Mesodermal cell (in vitro differentiated cells): ENCODE measurements around the gene OR2M5.

Experiments
- H3K27ac ChIP-seq: 2 replicates; pipeline ENCODE4 v1.7.0; 2013; ENCODE audit warnings: mild to moderate bottlenecking, low read depth, low read length, moderate library complexity; ENCODE audit not compliant: severe bottlenecking
- H3K36me3 ChIP-seq: 2 replicates; pipeline ENCODE4 v1.7.1; 2013; ENCODE audit warnings: mild to moderate bottlenecking, low read length, moderate library complexity; ENCODE audit not compliant: control insufficient read depth, insufficient read depth
- H3K4me1 ChIP-seq: one replicate; pipeline ENCODE4 v1.7.1; 2013; ENCODE audit warnings: mild to moderate bottlenecking, low read length; ENCODE audit not compliant: insufficient read depth, control insufficient read depth, poor library complexity, severe bottlenecking
- H3K4me3 ChIP-seq: 2 replicates; pipeline ENCODE4 v1.7.0; 2013; ENCODE audit warnings: low read length, control low read depth, mild to moderate bottlenecking; ENCODE audit not compliant: insufficient read depth, poor library complexity, severe bottlenecking; ENCODE audit errors: extremely low read depth
- H3K9me3 ChIP-seq: 2 replicates; pipeline ENCODE4 v1.7.1; 2013; ENCODE audit warnings: mild to moderate bottlenecking, low read length, moderate library complexity; ENCODE audit not compliant: control insufficient read depth
- WGBS, 2 experiments: methylation state at CpG; one replicate each; pipeline ENCODE4 v1.1.5; 2013; ENCODE audit warnings: missing lambda C conversion rate in 2 of 2; ENCODE audit not compliant: insufficient coverage in 2 of 2; 5-methylcytosine and 5-hydroxymethylcytosine counted together

OR2M5 gene

DNA sequence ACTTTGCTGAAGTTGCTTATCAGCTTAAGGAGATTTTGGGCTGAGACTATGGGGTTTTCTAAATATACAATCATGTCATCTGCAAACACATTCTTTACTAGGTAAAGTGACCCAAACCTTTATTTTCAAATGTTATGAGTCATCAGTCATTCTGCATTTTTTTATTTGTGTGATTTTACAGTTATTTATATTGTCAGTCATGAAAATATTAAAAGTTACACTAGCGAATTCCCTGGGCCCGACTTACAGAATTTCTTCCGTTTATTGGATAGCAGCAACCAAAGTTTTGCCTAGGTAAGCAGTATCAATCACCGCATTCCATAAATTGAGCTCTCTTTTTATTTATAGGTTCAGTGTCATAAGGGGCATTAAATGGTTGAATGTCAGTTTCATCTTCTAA, 13.8 kb downstream of the OR2M5 start:
- peaks cover 43% of the 10 kb centered on the region for H3K9me3 ChIP-seq
- 100% methylated on average over 1 of the region's 4 CpGs; no CpG with 5 or more reads in 1 of the 2 experiments for WGBS, 2 experiments
- no peak overlapping the region for H3K4me3 ChIP-seq
- H3K4me1 ChIP-seq: no peaks in the 10 kb centered on the region
- H3K27ac ChIP-seq: no peak overlapping the region
- H3K36me3 ChIP-seq: no peaks in the 10 kb centered on the region

DNA sequence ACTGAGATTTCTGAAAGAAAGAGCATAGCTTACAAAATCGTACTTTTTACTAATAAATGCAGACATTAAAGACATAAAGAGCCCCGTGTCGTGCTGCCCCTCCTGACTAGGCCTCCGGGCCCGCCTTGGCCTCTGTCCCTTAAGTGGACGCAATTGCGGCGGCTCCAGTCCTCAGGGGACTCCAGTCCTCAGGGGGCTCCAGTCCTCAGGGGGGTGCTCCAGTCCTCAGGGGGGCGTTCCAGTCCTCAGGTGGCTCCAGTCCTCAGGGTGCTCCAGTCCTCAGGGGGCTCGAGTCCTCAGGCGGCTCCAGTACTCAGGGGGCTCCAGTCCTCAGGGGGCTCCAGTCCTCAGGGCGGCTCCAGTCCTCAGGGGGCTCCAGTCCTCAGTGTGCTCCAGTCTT, 19.1 kb downstream of the OR2M5 start:
- WGBS, 2 experiments: 72 to 77% methylated on average over 11 to 12 of the region's 12 CpGs
- Histone ChIP-seq H3K9me3 (peaks cover 30% of the 10 kb centered on the region), H3K36me3 (no peaks in the 10 kb centered on the region), H3K27ac (no peak overlapping the region), H3K4me1 (no peaks in the 10 kb centered on the region), H3K4me3 (no peak overlapping the region)

DNA sequence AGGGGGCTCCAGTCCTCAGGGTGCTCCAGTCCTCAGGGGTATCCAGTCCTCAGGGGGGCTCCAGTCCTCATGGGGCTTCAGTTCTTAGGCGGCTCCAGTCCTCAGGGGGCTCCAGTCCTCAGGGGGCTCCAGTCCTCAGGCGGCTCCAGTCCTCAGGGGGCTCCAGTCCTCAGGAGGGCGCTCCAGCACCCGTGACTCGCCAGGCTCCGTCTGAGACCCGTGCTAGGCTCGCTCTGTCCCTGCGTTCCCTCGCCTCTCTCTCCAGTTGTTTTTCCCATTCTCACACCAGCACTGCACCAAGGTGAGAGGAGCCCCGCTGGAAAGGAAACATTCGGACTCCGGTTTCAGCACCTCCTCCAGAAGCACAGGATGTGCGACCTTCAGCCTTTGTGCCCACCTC, 20.2 kb downstream of the OR2M5 start:
- no peak overlapping the region for H3K4me3 ChIP-seq
- no peaks in the 10 kb centered on the region for H3K36me3 ChIP-seq
- H3K9me3 ChIP-seq: peaks cover 18% of the 10 kb centered on the region
- H3K4me1 ChIP-seq: no peaks in the 10 kb centered on the region
- WGBS, 2 experiments: 81 to 86% methylated on average over 9 to 11 of the region's 14 CpGs
- H3K27ac ChIP-seq: no peak overlapping the region

DNA sequence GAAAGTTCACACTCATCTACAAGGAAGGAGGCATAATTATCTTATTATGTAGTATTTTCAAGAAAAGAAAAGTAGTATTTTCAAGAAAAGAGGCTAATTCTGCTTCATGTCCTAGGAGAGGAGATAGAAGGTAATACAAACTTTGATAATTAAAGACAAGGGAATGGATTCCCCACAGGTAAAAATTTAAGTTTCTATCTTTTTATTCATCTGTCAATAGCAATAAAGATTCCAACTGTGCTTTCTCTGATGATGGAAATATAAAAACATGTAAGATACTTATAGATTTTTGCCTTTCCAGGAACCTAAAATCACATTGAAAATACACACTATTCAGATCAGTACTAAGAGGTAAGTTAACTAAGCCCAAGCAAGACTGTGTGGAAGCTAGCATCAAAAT, 29.6 kb downstream of the OR2M5 start, which contains the start of gene OR2M2:
Gene OR2M2, plus strand, starts transcription at position 301 of the 400 bp plus-strand sequence. CDS start 5,165 bp downstream, outside the sequence.
- Histone ChIP-seq H3K27ac (no peak within 1 kb of the TSS), H3K4me1 (no peaks in the 10 kb centered on the region), H3K9me3 (peaks cover 30% of the 10 kb centered on the region), H3K36me3 (no peaks in the 10 kb centered on the region), H3K4me3 (no peak within 1 kb of the TSS)

DNA sequence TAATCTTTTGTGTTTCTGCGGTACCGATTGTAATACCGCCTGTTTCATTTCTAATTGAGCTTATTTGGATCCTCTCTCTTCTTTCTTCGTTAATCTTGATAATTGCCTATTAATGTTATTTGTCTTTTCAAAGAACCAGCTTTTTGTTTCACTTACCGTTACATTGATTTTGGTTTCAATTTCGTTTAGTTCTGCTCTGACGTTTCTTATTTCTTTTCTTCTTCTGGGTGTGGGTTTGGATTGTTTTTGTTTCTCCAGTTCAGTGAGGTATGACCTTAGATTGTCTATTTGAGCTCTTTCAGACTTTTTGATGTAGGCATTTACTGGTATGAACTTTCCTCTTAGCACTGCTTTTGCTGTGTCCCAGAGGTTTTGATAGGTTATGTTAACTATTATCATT, 39.0 kb downstream of the OR2M5 start:
- Histone ChIP-seq H3K36me3 (no peaks in the 10 kb centered on the region), H3K27ac (no peak overlapping the region), H3K4me3 (no peak overlapping the region), H3K4me1 (no peaks in the 10 kb centered on the region), H3K9me3 (peaks cover 47% of the 10 kb centered on the region)
- 0% methylated on average over 2 of the region's 7 CpGs; no CpG with 5 or more reads in 1 of the 2 experiments for WGBS, 2 experiments

DNA sequence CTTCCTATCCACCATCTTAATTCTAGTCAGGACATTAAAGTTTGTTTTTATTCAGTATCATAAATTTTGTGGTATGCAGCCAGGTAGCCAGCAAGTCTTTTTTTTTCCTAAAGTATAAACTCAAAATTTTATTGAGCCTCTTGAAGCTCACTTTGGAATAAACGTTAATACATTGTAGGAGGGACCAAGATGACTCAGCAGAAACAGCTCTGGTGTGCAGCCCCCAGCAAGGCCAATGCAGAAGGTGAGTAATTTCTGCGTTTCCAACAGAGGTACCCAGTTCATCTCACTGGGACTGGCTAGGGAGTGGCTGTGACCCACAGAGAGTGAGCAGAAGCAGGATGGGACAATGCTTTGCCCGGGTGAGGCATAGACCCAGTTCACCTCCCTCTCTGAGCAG, 42.4 kb downstream of the OR2M5 start:
- 0 to 100% methylated on average over 1 of the region's 3 CpGs for WGBS, 2 experiments
- Histone ChIP-seq H3K4me1 (no peaks in the 10 kb centered on the region), H3K4me3 (no peak overlapping the region), H3K27ac (no peak overlapping the region), H3K36me3 (no peaks in the 10 kb centered on the region), H3K9me3 (peaks cover 52% of the 10 kb centered on the region)

DNA sequence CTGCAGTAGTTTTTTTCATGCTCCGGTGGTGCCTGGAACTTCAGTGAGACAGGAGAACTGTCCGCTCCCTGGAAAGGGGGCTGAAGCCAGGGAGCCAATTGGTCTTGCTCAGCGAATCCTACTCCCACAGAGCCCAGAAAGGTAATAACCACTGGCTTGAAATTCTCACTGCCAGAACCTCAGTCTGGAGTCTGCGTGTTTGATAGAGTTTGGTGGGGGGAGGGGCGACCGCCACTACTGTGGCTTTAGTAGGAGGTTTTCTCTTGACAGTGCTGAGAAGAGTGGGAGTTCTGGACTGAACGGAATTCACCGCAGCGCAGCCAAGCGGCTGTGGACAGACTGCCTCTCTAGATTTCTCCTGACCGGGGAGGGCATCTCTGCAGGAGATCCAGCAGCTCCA, 44.1 kb downstream of the OR2M5 start:
- Histone ChIP-seq H3K4me1 (no peaks in the 10 kb centered on the region), H3K36me3 (no peaks in the 10 kb centered on the region), H3K4me3 (no peak overlapping the region), H3K9me3 (peaks cover 54% of the 10 kb centered on the region), H3K27ac (no peak overlapping the region)
- 83% methylated on average over 8 of the region's 11 CpGs for WGBS, 2 experiments

DNA sequence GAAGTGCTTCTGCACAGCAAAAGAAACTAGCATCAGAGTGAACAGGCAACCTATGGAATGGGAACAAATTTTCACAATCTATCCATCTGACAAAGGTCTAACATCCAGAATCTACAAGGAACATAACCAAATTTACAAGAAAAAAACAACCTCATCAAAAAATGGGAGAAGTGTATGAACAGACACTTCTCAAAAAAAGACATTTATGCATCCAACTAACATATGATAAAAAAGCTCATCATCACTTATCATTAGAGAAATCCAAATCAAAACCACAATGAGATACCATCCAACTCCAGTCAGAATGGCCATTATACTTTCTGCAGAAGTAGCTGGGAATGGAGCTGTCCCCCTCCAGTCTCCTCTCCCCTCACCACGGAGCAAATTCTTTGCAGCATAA, 49.2 kb downstream of the OR2M5 start:
- Histone ChIP-seq H3K4me1 (no peaks in the 10 kb centered on the region), H3K9me3 (peaks cover 34% of the 10 kb centered on the region), H3K4me3 (no peak overlapping the region), H3K27ac (no peak overlapping the region), H3K36me3 (no peaks in the 10 kb centered on the region)
- 29 to 88% methylated on average over 1 of the region's 1 CpG for WGBS, 2 experiments
